ENCODE data around the gene BIRC7. TPM values are rescaled to one million over a fixed set of nuclear protein-coding genes. Genes with fewer than 3 reads are reported as not detected.

Gene BIRC7
- total and polyA plus RNA-seq, 2 donors from 2014 or later, result 0.30 to 4.0 TPM

DNA sequence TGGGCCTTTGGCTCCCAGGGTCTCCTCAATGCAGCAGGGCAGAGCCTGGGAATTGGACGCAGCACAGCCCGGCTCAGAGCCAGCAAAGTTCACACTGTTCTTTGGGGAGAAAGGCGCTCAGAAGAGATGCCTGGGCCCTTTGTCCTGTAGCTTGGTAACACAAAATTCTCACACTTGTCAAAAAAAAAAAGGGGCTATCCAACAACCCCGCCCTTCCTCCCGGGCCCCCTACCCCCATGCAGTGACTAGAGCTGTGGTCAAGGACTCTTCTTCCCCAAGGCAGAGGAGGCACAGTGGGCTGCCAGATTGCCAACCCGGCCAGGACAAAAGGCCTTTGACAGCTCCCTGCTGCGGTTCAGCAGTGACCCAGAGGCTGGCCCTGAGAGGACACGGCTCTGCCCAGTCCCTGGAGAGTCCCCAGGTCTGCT lies 16.6 kb downstream of the BIRC7 start:
- DNase-seq (no peak), FAIRE-seq (no peak)
- Histone ChIP-seq H3K36me3 (ENCODE audit: control insufficient read depth in 2 of 3, insufficient read depth in 3 of 3, low read length in 3 of 3) (no peaks in the 10 kb centered on the region), H3K9me3 (ENCODE audit: control insufficient read depth in 2 of 3, insufficient read depth in 1 of 3, low read length in 3 of 3) (no peaks in the 10 kb centered on the region), H3K4me1 (ENCODE audit: control insufficient read depth in 2 of 3, insufficient read depth in 2 of 3, low read depth in 1 of 3, low read length in 3 of 3) (peaks cover 0 to 9% (median 2%) of the 10 kb centered on the region in 3 donors), H3K27me3 (ENCODE audit: control insufficient read depth, insufficient read depth, low read length) (no peaks in the 10 kb centered on the region), H3K9ac (ENCODE audit: low read length in 3 of 3) (no peak overlapping the region), H3K27ac (ENCODE audit: low read depth in 2 of 2, low read length in 2 of 2) (no peak overlapping the region), H3K4me3 (ENCODE audit: low read length in 3 of 3) (no peak overlapping the region)
- intact Hi-C loops (cut with DNase I), result no loop called here
- TF ChIP-seq, protein P1, sequence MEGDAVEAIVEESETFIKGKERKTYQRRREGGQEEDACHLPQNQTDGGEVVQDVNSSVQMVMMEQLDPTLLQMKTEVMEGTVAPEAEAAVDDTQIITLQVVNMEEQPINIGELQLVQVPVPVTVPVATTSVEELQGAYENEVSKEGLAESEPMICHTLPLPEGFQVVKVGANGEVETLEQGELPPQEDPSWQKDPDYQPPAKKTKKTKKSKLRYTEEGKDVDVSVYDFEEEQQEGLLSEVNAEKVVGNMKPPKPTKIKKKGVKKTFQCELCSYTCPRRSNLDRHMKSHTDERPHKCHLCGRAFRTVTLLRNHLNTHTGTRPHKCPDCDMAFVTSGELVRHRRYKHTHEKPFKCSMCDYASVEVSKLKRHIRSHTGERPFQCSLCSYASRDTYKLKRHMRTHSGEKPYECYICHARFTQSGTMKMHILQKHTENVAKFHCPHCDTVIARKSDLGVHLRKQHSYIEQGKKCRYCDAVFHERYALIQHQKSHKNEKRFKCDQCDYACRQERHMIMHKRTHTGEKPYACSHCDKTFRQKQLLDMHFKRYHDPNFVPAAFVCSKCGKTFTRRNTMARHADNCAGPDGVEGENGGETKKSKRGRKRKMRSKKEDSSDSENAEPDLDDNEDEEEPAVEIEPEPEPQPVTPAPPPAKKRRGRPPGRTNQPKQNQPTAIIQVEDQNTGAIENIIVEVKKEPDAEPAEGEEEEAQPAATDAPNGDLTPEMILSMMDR (IDR thresholded peaks at IDR 0.05; ENCODE audit: borderline replicate concordance, extremely low read depth, insufficient read depth), result no peak

DNA sequence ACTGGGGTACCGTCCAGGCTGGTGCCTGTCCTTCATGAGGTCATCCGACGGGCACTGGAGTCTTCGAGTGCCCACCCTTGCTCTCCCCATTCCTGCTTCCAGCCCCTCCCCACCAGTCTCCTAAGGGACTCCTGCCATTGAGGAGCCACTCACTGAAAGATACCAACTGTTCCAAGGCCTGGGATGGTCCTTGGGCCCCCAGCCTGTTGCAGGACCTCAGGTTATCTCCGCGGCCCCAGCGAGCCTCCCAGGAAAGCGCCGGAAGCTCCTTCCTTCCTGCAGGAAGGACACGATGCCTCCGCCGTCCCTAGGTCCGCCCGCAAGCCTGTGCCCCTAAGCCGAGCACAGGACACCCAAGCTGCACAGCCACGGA lies 17.3 kb downstream of the BIRC7 start:
- Histone ChIP-seq H3K4me1 (ENCODE audit: control insufficient read depth in 2 of 3, insufficient read depth in 2 of 3, low read depth in 1 of 3, low read length in 3 of 3) (peaks cover 0 to 7% (median 1%) of the 10 kb centered on the region in 3 donors), H3K36me3 (ENCODE audit: control insufficient read depth in 2 of 3, insufficient read depth in 3 of 3, low read length in 3 of 3) (no peaks in the 10 kb centered on the region), H3K4me3 (ENCODE audit: low read length in 3 of 3) (peak overlapping the region in 1 of 3 donors; percentile 26), H3K27ac (ENCODE audit: low read depth in 2 of 2, low read length in 2 of 2) (no peak overlapping the region), H3K9ac (ENCODE audit: low read length in 3 of 3) (no peak overlapping the region), H3K27me3 (ENCODE audit: control insufficient read depth, insufficient read depth, low read length) (no peaks in the 10 kb centered on the region), H3K9me3 (ENCODE audit: control insufficient read depth in 2 of 3, insufficient read depth in 1 of 3, low read length in 3 of 3) (no peaks in the 10 kb centered on the region)
- intact Hi-C loops (cut with DNase I), result no loop called here
- TF ChIP-seq, protein P1 (IDR thresholded peaks at IDR 0.05; ENCODE audit: borderline replicate concordance, extremely low read depth, insufficient read depth), result no peak
- FAIRE-seq (no peak), DNase-seq (no peak)

DNA sequence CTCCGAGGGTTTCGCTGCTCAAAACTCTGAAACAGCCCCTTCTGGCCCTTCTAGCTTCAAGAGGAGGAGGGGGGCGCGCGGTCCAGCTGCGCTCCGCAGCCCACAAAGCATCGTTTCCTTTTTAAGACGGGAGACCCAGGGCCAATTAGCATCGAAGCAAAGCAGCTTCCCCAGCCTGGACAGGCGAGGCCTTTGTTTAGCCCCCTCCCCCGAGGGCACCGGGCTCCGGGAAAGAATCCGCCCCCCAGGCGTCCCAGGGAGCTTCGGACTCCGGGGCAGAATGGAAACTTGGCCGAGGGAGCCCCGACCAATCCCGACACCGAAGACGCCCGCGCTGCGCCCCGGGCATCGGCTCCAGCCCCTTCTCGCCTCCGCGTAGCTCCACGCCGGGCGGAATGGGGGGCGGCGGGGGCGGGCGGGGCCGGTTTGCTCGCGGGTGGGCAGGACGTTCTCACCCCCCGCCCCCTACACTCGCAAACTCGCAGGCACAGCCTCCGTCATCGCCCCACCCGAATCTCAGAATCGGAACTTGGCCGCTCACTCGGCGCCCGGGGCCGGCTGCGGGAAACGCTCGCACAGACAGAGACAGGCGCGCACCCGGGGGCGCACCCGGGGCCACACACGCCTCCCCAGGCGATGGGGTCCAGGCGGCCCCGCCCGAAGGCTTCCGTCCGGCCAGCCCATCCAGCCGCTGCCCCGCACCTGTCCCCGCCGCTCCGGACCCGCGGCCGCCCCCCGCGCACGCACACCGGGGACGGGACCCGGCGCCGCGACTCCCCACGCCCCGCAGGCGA lies 17.9 kb downstream of the BIRC7 start:
- no peak overlapping the region for H3K4me3 ChIP-seq (ENCODE audit: low read length in 3 of 3)
- H3K4me1 ChIP-seq (ENCODE audit: control insufficient read depth in 2 of 3, insufficient read depth in 2 of 3, low read depth in 1 of 3, low read length in 3 of 3), result peaks cover 0 to 4% (median 0%) of the 10 kb centered on the region in 3 donors
- no peaks in the 10 kb centered on the region for H3K27me3 ChIP-seq (ENCODE audit: control insufficient read depth, insufficient read depth, low read length)
- FAIRE-seq (no peak), DNase-seq (peak in 4 of 5 donors; percentile 73 to 89 (median 78))
- H3K27ac ChIP-seq (ENCODE audit: low read depth in 2 of 2, low read length in 2 of 2), result no peak overlapping the region
- TF ChIP-seq, protein P1 (IDR thresholded peaks at IDR 0.05; ENCODE audit: borderline replicate concordance, extremely low read depth, insufficient read depth), result no peak
- no peaks in the 10 kb centered on the region for H3K9me3 ChIP-seq (ENCODE audit: control insufficient read depth in 2 of 3, insufficient read depth in 1 of 3, low read length in 3 of 3)
- intact Hi-C loops (cut with DNase I), result no loop called here
- no peak overlapping the region for H3K9ac ChIP-seq (ENCODE audit: low read length in 3 of 3)
- no peaks in the 10 kb centered on the region for H3K36me3 ChIP-seq (ENCODE audit: control insufficient read depth in 2 of 3, insufficient read depth in 3 of 3, low read length in 3 of 3)
